GM23248 (cell line): ENCODE data around the gene ELFN1. TPM values are rescaled to one million over a fixed set of nuclear protein-coding genes. Genes with fewer than 3 reads are reported as not detected.

Source experiments
- DNase-seq: peaks from one replicate; pipeline ENCODE4 v3.0.0-alpha.2; 2015
- H2AFZ ChIP-seq: fragments of 200-600 bp; sonication (generic); 2 replicates; pipeline ENCODE4 v1.6.1; 2016; ENCODE audit warnings: antibody characterized with exemption
- H3F3A ChIP-seq: fragments of 200-600 bp; sonication (generic); 2 replicates; pipeline ENCODE4 v1.6.1; 2016; ENCODE audit warnings: mild to moderate bottlenecking, antibody characterized with exemption, mixed run types; ENCODE audit not compliant: insufficient read depth
- H3K27ac ChIP-seq: fragments of 200-600 bp; sonication (generic); 2 replicates; pipeline ENCODE4 v1.5.1; 2016; ENCODE audit warnings: mild to moderate bottlenecking
- H3K27me3 ChIP-seq: fragments of 200-600 bp; sonication (generic); replicated peaks from 2 replicates; pipeline ENCODE4 v1.6.1; 2016; ENCODE audit warnings: mild to moderate bottlenecking; ENCODE audit not compliant: insufficient read depth
- H3K36me3 ChIP-seq: fragments of 200-600 bp; sonication (generic); 2 replicates; pipeline ENCODE4 v1.6.1; 2016; ENCODE audit warnings: low read depth, mild to moderate bottlenecking
- H3K4me1 ChIP-seq: fragments of 200-600 bp; sonication (generic); 2 replicates; pipeline ENCODE4 v1.6.1; 2016; ENCODE audit warnings: mild to moderate bottlenecking; ENCODE audit not compliant: insufficient read depth
- H3K4me2 ChIP-seq: fragments of 200-600 bp; sonication (generic); one replicate; pipeline ENCODE4 v1.6.1; 2016; ENCODE audit warnings: mild to moderate bottlenecking; ENCODE audit not compliant: unreplicated experiment
- H3K4me3 ChIP-seq: fragments of 200-600 bp; sonication (generic); 2 replicates; pipeline ENCODE4 v1.5.1; 2016; ENCODE audit warnings: mild to moderate bottlenecking
- H3K79me2 ChIP-seq: fragments of 200-600 bp; sonication (generic); 2 replicates; pipeline ENCODE4 v1.6.1; 2016; ENCODE audit warnings: mild to moderate bottlenecking; ENCODE audit not compliant: insufficient read depth
- H3K9ac ChIP-seq: fragments of 200-600 bp; sonication (generic); 2 replicates; pipeline ENCODE4 v1.6.1; 2016; ENCODE audit warnings: mild to moderate bottlenecking
- H3K9me2 ChIP-seq: fragments of 200-600 bp; sonication (generic); 2 replicates; pipeline ENCODE4 v1.6.1; 2016; ENCODE audit warnings: mixed run types, mild to moderate bottlenecking, moderate library complexity; ENCODE audit not compliant: insufficient read depth
- H3K9me3 ChIP-seq: fragments of 200-600 bp; sonication (generic); one replicate; pipeline ENCODE4 v1.6.1; 2017; ENCODE audit warnings: low read depth
- H4K20me1 ChIP-seq: fragments of 200-600 bp; sonication (generic); 2 replicates; pipeline ENCODE4 v1.6.0; 2016; ENCODE audit not compliant: insufficient read depth
- EZH2 ChIP-seq: fragments of 200-600 bp; sonication (generic); IDR thresholded peaks from 2 replicates; pipeline ENCODE4 v1.6.1; 2018; ENCODE audit warnings: antibody characterized with exemption, mild to moderate bottlenecking; ENCODE audit not compliant: insufficient read depth, poor library complexity, severe bottlenecking
- EZH2phosphoT487 ChIP-seq: fragments of 200-600 bp; sonication (generic); IDR thresholded peaks from 2 replicates; pipeline ENCODE4 v1.6.1; 2018; ENCODE audit warnings: antibody characterized with exemption, moderate library complexity, mild to moderate bottlenecking, low read depth; ENCODE audit not compliant: insufficient read depth
- WGBS, 2 experiments: methylation state at CpG; one replicate each; pipeline ENCODE4 v1.1.6; 2015 to 2017; ENCODE audit warnings: low lambda C conversion rate in 2 of 2, low coverage in 1 of 2; ENCODE audit errors: missing lambda C conversion rate in 2 of 2; 5-methylcytosine and 5-hydroxymethylcytosine counted together
- in situ Hi-C: fragments of 300-500 bp; cut with MboI; formaldehyde crosslinking; loops from 2 replicates; pipeline ENCODE4 v1.15.0; 2020
- polyA plus RNA-seq: library from polyadenylated mRNA; unstranded; fragments of >200 nt; fragmentation: Nextera tagmentation; extraction: Ambion mirVana; gene quantifications from 2 replicates; pipeline ENCODE4 v1.2.1, GENCODE V29; 2016
- total RNA-seq: library from RNA; depleted of rRNA; stranded (reverse); fragments of >200 nt; shearing (Covaris generic); gene quantifications from 2 replicates; pipeline ENCODE4 v1.2.3, GENCODE V29; 2014

ELFN1 gene
- total and polyA plus RNA-seq, 2 experiments from 2014 or later, result 0.13 to 6.2 TPM

GRCh38 chr7:1703871-1704810 lies 34.1 kb downstream of the ELFN1 start:
- DNase-seq, result no peak
- H3K27ac ChIP-seq, result no peak overlapping the region
- no peaks in the 10 kb centered on the region for H3K9me2 ChIP-seq
- in situ Hi-C loops, result no loop called here
- WGBS, 2 experiments, result 80 to 81% methylated on average over 19 to 20 of the region's 20 CpGs
- no peak overlapping the region for H3K9ac ChIP-seq
- H2AFZ ChIP-seq, result no peak overlapping the region
- H4K20me1 ChIP-seq, result no peaks in the 10 kb centered on the region
- H3K79me2 ChIP-seq, result no peaks in the 10 kb centered on the region
- H3K4me2 ChIP-seq, result no peak overlapping the region
- no peaks in the 10 kb centered on the region for H3K36me3 ChIP-seq
- no peaks in the 10 kb centered on the region for H3F3A ChIP-seq
- TF ChIP-seq EZH2, result no peak
- TF ChIP-seq EZH2phosphoT487, result no peak
- H3K4me1 ChIP-seq, result no peaks in the 10 kb centered on the region
- no peaks in the 10 kb centered on the region for H3K27me3 ChIP-seq
- no peak overlapping the region for H3K4me3 ChIP-seq
- no peaks in the 10 kb centered on the region for H3K9me3 ChIP-seq

GRCh38 chr7:1704811-1705738 lies 35.0 kb downstream of the ELFN1 start:
- WGBS, 2 experiments, result 82 to 87% methylated on average over 22 to 26 of the region's 26 CpGs
- Histone ChIP-seq H3K4me1 (no peaks in the 10 kb centered on the region), H2AFZ (no peak overlapping the region), H3K79me2 (no peaks in the 10 kb centered on the region), H3K9me2 (no peaks in the 10 kb centered on the region), H3K27ac (no peak overlapping the region), H3F3A (no peaks in the 10 kb centered on the region), H3K9me3 (no peaks in the 10 kb centered on the region), H3K4me2 (no peak overlapping the region), H3K27me3 (no peaks in the 10 kb centered on the region), H3K4me3 (no peak overlapping the region), H3K36me3 (no peaks in the 10 kb centered on the region), H4K20me1 (no peaks in the 10 kb centered on the region), H3K9ac (no peak overlapping the region)
- TF ChIP-seq EZH2 (no peak), EZH2phosphoT487 (no peak)
- DNase-seq, result no peak
- in situ Hi-C loops, result no loop called here

DNA sequence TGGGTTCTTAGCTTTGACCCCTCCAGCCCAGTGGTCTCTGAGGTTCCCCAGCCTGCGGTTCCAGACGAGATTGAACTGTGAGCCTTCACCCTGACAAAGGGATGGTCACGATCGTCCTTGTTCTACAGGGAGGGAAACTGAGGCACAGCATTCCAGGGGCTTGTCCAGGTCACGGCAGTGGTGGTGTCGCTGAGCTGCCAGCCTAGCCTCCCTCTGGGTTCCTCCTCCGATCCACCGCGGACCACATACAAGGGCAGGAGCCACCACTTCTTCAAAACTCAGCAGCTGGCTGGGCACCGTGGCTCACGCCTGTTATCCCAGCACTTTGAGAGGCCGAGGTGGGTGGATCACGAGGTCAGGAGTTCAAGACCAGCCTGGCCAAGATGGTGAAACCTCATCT lies 35.8 kb downstream of the ELFN1 start:
- no peaks in the 10 kb centered on the region for H3K9me2 ChIP-seq
- TF ChIP-seq EZH2phosphoT487 (no peak), EZH2 (no peak)
- no peak for DNase-seq
- no peak overlapping the region for H3K4me2 ChIP-seq
- H3K79me2 ChIP-seq, result no peaks in the 10 kb centered on the region
- no peaks in the 10 kb centered on the region for H3F3A ChIP-seq
- 72% methylated on average over 13 of the region's 13 CpGs for WGBS, 2 experiments
- H3K4me1 ChIP-seq, result no peaks in the 10 kb centered on the region
- no peak overlapping the region for H3K27ac ChIP-seq
- no peaks in the 10 kb centered on the region for H3K9me3 ChIP-seq
- no peak overlapping the region for H3K4me3 ChIP-seq
- no peaks in the 10 kb centered on the region for H4K20me1 ChIP-seq
- no peak overlapping the region for H3K9ac ChIP-seq
- no peaks in the 10 kb centered on the region for H3K27me3 ChIP-seq
- in situ Hi-C loops, result no loop called here
- H2AFZ ChIP-seq, result no peak overlapping the region
- no peaks in the 10 kb centered on the region for H3K36me3 ChIP-seq

DNA sequence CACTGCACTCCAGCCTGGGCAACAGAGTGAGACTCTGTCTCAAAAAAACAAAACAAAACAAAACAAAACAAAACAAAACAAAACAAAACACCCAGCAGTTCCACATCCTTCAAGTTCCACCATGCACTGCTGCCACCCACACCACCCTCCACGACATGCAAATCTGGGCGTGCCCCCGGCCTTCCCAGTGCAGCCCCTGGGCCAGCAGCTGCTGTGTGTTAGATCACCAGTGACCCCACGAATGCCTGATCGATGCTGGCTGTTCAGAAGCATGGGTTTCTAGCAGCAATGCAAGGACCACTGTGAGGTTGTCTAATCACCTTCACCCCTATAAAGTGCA lies 36.3 kb downstream of the ELFN1 start:
- H3K79me2 ChIP-seq, result no peaks in the 10 kb centered on the region
- H2AFZ ChIP-seq, result no peak overlapping the region
- WGBS, 2 experiments, result 55 to 57% methylated on average over 5 of the region's 5 CpGs
- H3K4me2 ChIP-seq, result no peak overlapping the region
- no peak overlapping the region for H3K9ac ChIP-seq
- TF ChIP-seq EZH2 (no peak), EZH2phosphoT487 (no peak)
- no peaks in the 10 kb centered on the region for H3K4me1 ChIP-seq
- no peak overlapping the region for H3K4me3 ChIP-seq
- in situ Hi-C loops, result no loop called here
- no peaks in the 10 kb centered on the region for H3K9me3 ChIP-seq
- H3F3A ChIP-seq, result no peaks in the 10 kb centered on the region
- no peaks in the 10 kb centered on the region for H3K9me2 ChIP-seq
- H4K20me1 ChIP-seq, result no peaks in the 10 kb centered on the region
- no peak overlapping the region for H3K27ac ChIP-seq
- H3K36me3 ChIP-seq, result no peaks in the 10 kb centered on the region
- H3K27me3 ChIP-seq, result no peaks in the 10 kb centered on the region
- no peak for DNase-seq
